UCSD-AML1 (cell line): ENCODE measurements around the gene CLEC1B.
"Not testable (repeated sequence)": the region's sequence is repeated elsewhere in the genome, so short reads cannot be mapped to it uniquely, and the experiment has no call there.

Source experiments
- DNase-seq: peaks from one replicate; lab custom pipeline; 2025; ENCODE audit not compliant: unreplicated experiment; lab: John Stamatoyannopoulos, UW

Gene CLEC1B

GRCh38 chr12:9999016-9999415 is at the start of gene CLEC1B:
Gene CLEC1B, minus strand, starts transcription at chr12:9999121. Its CDS starts 21 bp downstream, at chr12:9999100.
- no peak for DNase-seq

- DNase-seq: no peak
Observed at GRCh38 chr12:10048526-10048925, 49.6 kb upstream of the CLEC1B start.

DNA sequence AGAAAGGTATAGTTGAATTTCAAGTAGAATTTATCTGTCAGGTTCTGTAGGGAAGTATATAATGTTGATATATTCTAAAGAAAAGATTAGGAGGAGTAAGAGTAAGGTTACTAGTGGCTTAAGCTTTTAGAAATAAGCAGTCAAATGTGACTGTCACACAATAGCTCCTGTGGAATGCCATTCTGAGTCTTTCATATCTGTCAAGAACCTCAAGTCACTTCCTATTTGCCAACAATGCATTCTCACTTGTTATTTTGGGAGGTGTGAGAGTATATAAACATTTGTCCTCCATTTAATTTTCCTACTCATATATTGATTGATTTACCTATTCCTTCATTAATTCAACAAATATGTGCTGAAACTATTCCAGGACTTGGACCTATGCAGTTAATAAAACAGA is 43.2 kb upstream of the CLEC1B start:
- no peak for DNase-seq

- DNase-seq: no peak
Observed at GRCh38 chr12:10033783-10034545, 35.0 kb upstream of the CLEC1B start.

DNA sequence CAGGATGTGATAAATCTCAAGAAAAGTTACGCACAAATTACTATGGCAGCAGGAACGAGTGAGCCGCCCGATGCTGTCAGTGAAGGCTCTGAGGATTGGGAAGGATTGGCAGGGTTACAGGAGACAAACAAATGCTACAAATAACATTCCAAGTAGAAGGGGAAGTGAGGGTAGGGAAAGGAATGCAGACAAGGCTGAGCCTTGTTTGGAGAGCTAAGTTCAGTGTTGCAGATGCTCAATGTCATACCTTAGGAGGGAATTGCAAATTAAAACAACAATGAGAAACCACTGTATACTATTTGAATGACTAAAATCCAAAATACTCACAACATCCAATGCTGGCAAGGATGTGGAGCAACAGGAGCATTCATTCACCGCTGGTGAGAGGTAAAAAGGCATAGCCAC is 32.9 kb upstream of the CLEC1B start:
- no peak for DNase-seq

DNA sequence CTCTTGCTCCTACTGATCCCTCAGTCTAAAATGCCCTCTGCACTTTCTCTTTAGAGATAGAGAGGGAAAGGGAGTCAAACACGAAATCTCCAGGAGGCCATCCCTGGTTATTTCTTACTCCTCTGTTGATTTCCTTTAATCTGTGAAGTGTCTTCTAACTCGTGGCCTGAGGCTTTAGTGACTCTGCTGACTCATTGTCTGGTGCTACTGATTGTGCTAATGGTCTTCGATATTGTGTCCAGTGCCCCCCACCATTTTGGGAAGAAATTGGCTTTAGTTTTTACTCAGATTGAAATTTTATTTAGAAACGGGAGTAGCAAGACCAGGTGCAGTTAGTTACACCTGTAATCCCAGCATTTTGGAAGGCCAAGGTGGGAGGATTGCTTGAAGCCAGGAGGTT is 32.4 kb upstream of the CLEC1B start:
- DNase-seq: no peak

DNA sequence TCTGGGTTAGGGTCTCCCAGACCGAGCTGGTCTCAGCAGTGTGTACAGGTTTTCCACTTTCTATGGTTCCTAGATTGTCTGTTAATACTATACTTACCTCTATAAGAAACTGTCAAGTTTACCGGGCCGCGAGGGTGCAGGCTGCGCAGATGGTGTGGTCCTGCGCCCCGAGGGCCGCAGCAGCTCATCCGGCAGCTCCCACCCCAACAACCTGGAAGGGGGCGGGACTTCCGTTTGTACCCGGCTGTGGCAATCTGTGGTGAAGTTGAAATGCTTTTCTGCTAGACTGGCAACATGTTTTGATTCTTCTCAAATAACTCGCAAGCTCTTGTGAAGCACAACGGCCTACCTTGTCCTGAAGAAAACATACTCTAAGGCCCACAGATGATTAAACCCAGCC is 31.5 kb upstream of the CLEC1B start, which contains the start of gene CLEC9A:
CLEC9A (plus strand) TSS at position 237 of the 400 bp plus-strand sequence. CDS start 22,006 bp downstream, outside the sequence.
- no peak for DNase-seq

DNA sequence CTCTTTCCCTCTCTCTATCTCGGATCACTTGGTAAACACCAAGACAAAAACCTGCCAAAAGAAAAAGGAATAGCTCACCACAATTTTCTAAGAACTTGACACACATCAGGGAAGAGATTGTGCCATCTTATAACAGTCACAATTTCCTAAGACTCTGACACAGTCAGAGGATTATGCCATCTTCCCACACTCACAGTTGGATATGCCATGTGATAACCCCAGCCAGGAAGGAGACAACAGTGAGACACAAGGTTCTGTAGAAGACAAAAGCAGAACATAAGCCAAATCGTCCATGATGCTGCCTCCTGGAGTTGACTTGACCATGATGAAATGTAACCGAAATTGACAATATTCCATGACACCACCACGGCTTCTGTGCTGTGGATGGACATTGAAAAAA is 28.8 kb upstream of the CLEC1B start:
- no peak for DNase-seq

- no peak for DNase-seq
Observed at GRCh38 chr12:10027311-10027710, 28.4 kb upstream of the CLEC1B start.

DNA sequence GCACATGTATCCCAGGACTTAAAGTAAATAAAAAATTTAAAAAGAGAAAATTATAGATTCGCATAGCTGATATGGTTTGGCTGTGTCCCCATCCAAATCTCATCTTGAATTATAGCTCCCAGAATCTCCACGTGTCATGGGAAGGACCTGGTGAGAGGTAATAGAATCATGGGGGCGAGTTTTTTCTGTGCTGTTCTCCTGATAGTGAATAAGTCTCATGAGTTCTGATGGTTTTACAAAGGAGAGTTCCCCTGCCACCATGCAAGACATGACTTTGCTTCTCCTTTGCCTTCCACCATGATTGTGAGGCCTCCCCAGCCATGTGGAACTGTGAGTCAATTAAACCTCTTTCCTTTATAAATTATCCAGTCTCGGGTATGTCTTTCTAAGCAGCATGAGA is 27.7 kb upstream of the CLEC1B start:
- DNase-seq: not testable (repeated sequence)

DNA sequence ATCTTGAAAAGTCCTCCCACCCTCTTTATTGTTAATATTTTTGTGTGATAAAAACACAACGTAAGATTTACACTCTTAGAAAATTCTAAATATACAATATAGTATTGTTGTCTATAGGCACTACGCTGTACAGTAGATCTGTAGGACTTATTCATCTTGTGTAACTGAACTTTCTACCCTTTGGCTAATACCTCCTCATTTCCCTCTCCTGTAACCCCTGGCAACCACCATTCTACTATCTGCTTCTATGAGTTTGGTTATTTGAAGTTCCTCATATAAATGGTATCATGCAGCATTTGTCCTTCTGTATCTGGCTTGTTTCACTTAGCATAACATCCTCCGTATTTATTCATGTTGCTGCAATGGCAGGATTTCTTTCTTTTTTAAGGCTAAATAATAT is 26.3 kb upstream of the CLEC1B start:
- no peak for DNase-seq

DNA sequence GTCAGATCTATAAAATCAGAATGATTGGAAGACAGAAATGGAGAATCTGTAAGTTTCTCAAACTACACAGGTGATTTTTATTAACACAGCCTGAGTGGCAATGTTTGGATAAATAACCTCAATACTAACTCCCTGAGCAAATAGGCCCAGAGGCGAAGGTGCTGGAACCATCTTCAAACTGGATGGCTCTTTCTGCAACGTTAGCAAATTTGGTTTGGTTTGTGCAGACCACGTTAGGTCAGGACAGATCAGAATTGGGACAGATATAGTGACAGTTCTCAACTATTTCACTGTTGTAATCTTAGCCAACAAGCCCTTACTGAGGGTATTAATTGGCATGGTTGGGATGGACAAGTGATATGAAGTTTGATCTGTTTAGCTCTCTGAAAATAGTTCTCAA is 22.4 kb upstream of the CLEC1B start:
- no peak for DNase-seq

GRCh38 chr12:10018386-10018785 is 19.5 kb upstream of the CLEC1B start:
- no peak for DNase-seq

DNA sequence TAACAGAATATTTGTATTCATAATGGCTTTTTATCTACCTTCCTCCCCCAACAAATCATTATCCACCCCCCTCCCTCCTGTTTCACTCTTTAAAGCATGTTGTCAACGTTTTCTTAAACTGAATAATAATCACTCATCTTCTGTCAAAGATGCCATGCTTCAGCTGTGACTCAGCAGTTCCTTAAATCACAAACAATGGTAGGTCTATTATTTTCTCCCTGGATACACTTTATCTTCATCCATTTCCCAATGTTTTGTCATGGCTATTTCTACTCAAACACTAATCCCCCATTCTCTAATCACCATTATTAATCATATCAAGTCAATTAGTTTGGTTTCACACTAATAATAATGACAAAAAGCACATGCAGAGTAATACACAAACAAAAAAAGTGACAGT is 18.0 kb upstream of the CLEC1B start:
- no peak for DNase-seq

DNA sequence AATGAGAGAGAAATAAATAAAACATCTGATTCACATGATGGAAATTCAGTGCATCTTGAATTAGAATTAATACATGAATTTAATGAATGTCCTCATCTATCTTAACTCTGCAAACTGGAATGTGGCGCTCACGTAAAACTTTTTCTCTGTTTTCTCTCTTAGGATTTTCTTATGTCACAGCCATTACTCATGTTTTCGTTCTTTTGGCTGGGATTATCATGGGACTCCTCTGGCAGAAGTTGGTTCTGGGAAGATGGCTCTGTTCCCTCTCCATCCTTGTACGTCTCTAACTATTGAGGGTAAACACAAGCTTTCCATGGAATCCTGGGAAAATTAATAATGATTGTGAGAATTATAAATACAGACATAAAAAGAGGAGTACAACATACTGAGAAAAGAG is 16.5 kb upstream of the CLEC1B start:
- no peak for DNase-seq

DNA sequence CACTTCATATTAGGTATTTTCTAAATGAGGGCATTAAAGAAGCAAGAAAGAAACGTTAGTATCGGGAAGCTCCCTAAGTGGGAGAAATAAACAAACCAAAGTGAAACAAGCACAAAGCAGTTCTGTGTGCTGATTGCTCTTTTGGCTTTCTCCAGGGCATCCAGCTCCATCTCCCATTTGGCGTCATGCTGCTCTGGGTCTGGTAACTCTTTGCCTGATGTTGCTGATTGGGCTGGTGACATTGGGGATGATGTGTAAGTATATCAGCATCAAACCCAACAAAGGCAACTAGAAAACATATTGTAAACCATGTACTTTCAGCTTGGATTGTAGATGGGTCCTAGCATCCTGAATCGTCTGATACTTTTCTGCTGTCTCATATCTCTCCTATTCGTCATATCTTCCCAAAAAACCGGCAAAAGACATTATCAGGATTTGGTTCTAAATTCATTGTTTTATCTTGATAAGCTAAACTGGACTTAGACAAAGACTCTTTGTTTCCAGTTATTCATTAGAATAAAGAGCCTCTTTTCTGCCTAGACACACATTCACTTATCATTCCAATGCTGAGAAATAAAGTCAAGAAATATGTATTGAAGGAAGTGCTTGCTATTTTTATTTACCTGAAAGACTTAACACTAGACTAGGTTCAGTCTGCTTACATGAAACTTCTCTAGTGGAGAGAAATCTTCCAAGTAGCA is 13.9 kb upstream of the CLEC1B start:
- DNase-seq: no peak

GRCh38 chr12:10001171-10001776 is 2.4 kb upstream of the CLEC1B start:
- DNase-seq: no peak

DNA sequence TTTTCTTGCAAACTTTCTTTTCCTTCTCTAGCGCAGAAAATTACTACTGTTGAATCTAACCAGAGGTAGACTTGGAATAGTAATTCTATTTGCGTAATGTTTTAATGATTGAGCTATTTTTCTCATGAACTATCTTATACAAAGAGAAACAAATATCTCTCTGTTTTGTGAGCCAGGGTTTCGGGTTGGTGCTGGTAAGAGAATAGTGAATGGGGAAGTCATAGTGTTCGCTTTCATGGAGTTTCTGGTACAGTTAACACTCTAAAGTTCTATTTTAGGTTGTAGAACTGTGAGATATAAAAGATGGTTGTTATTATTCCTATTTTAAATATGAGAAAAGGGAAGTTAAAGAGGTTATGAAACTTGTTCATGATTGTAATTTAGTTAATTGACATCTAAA is 6.6 kb downstream of the CLEC1B start:
- no peak for DNase-seq

GRCh38 chr12:9991876-9992275 is 7.0 kb downstream of the CLEC1B start:
- DNase-seq: no peak

DNA sequence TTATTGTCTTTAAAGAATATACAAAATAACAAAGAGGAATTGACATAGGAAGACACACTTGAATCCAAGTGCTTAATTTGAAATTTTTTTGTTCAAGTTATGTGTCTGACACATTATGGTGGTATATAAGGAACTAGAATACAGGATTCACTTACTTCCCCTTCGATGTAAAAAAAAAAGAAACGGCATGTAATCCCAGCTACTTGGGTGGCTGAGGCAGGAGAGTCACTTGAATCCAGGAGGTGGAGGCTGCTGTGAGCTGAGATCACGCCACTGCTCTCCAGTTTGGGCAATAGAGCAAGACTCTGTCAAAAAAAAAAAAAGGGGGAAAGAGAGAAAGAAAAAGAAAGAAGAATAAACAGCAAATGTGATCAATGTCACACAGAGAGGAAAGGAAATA is 18.8 kb downstream of the CLEC1B start:
- no peak for DNase-seq

GRCh38 chr12:9977916-9978315 is 21.0 kb downstream of the CLEC1B start:
- no peak for DNase-seq

- DNase-seq: not testable (repeated sequence)
Observed at GRCh38 chr12:9976626-9977025, 22.3 kb downstream of the CLEC1B start.
